ENCODE measurements around the gene CCT7. TPM values are rescaled to one million over a fixed set of nuclear protein-coding genes. Genes with fewer than 3 reads are reported as not detected.

Gene CCT7
- 192 and 241 TPM in 2 replicates for total RNA-seq

GRCh38 chr2:73233932-73234832, at the start of gene CCT7:
CCT7 (plus strand) TSS chr2:73234308; CDS start chr2:73234379, 71 bp downstream.

GRCh38 chr2:73202156-73203054, 31.7 kb upstream of the CCT7 start, which contains the start of gene NOTO:
NOTO (plus strand) TSS chr2:73202574; CDS start chr2:73202667, 93 bp downstream.

GRCh38 chr2:73214120-73215035, 19.7 kb upstream of the CCT7 start, which contains the start of gene SMYD5:
SMYD5 (plus strand) TSS chr2:73214245; CDS start chr2:73214267, 22 bp downstream.

GRCh38 chr2:73233154-73233931, 765 bp upstream of the CCT7 start, which contains the start of gene PRADC1:
PRADC1 (minus strand) TSS chr2:73233239; CDS start chr2:73233160, 79 bp downstream.

GRCh38 chr2:73284296-73285158, 50.4 kb downstream of the CCT7 start, which contains the start of gene FBXO41:
FBXO41 (minus strand) TSS chr2:73284478; CDS start chr2:73269630, 14,848 bp downstream.

GRCh38 chr2:73293534-73294171, 59.5 kb downstream of the CCT7 start, which contains the start of gene EGR4:
EGR4 (minus strand) TSS chr2:73293548; CDS start chr2:73293317, 231 bp downstream.

Other genes starting within 250 kb of the CCT7 start
- gene SFXN5, start 162.6 kb upstream of the CCT7 start, total RNA-seq: 2.8 and 5.3 TPM in 2 replicates
- gene RAB11FIP5, start 121.4 kb upstream of the CCT7 start, total RNA-seq: 32.2 and 33.0 TPM in 2 replicates
- not detected in 2 replicates for gene NOTO, start 31.7 kb upstream of the CCT7 start, total RNA-seq
- 10.0 and 17.4 TPM in 2 replicates for gene SMYD5, start 20.1 kb upstream of the CCT7 start, total RNA-seq
- 11.2 and 68.3 TPM in 2 replicates for gene PRADC1, start 1.1 kb upstream of the CCT7 start, total RNA-seq
- 2.5 and 3.6 TPM in 2 replicates for gene FBXO41, start 50.2 kb downstream of the CCT7 start, total RNA-seq
- not detected in 2 replicates for gene EGR4, start 59.2 kb downstream of the CCT7 start, total RNA-seq
- gene ALMS1, start 151.5 kb downstream of the CCT7 start, total RNA-seq: 5.5 and 8.6 TPM in 2 replicates

All from pericardium fibroblast (primary cell).